HG02763 (cell line): ENCODE results near the gene CD302.
"Not testable (repeated sequence)": the region's sequence is repeated elsewhere in the genome, so short reads cannot be mapped to it uniquely, and the experiment has no call there.

Experiments used
- ATAC-seq: cut with Tn5 transposase; IDR thresholded peaks from one replicate; pipeline ENCODE4 v1.9.1; 2021; ENCODE audit warnings: mild to moderate bottlenecking, moderate library complexity; ENCODE audit not compliant: unreplicated experiment

The CD302 gene

GRCh38 chr2:159797543-159798375, at the start of gene CD302:
TSS of gene CD302 (minus strand) at chr2:159798208. CDS start at chr2:159798198, 10 bp downstream.
- peak; percentile 68 for ATAC-seq

- ATAC-seq: no peak
Observed at GRCh38 chr2:159846564-159846963, 48.6 kb upstream of the CD302 start.

GRCh38 chr2:159840616-159841015, 42.6 kb upstream of the CD302 start:
- no peak for ATAC-seq

GRCh38 chr2:159832858-159833257, 34.9 kb upstream of the CD302 start:
- ATAC-seq: no peak

- no peak for ATAC-seq
Observed at GRCh38 chr2:159832026-159832425, 34.0 kb upstream of the CD302 start.

- no peak for ATAC-seq
Observed at GRCh38 chr2:159829376-159829775, 31.4 kb upstream of the CD302 start.

- ATAC-seq: no peak
Observed at GRCh38 chr2:159828738-159829137, 30.7 kb upstream of the CD302 start.

GRCh38 chr2:159822478-159822833, 24.4 kb upstream of the CD302 start:
- not testable (repeated sequence) for ATAC-seq

- ATAC-seq: not testable (repeated sequence)
Observed at GRCh38 chr2:159821775-159822477, 23.9 kb upstream of the CD302 start.

- ATAC-seq: no peak
Observed at GRCh38 chr2:159818940-159819339, 20.9 kb upstream of the CD302 start.

- no peak for ATAC-seq
Observed at GRCh38 chr2:159817283-159817682, 19.3 kb upstream of the CD302 start.

- no peak for ATAC-seq
Observed at GRCh38 chr2:159811232-159811631, 13.2 kb upstream of the CD302 start.

- no peak for ATAC-seq
Observed at GRCh38 chr2:159808032-159808425, 10.0 kb upstream of the CD302 start.

- ATAC-seq: no peak
Observed at GRCh38 chr2:159807183-159808031, 9.4 kb upstream of the CD302 start.

- no peak for ATAC-seq
Observed at GRCh38 chr2:159804941-159805340, 6.9 kb upstream of the CD302 start.

GRCh38 chr2:159803235-159803962, 5.4 kb upstream of the CD302 start:
- ATAC-seq: no peak

GRCh38 chr2:159802673-159803072, 4.7 kb upstream of the CD302 start:
- ATAC-seq: no peak

- ATAC-seq: no peak
Observed at GRCh38 chr2:159799833-159800232, 1.8 kb upstream of the CD302 start.

- no peak for ATAC-seq
Observed at GRCh38 chr2:159798376-159798725, 343 bp upstream of the CD302 start.

- no peak for ATAC-seq
Observed at GRCh38 chr2:159797225-159797542, 824 bp downstream of the CD302 start.
